Activated CD4-positive, CD25-positive, alpha-beta regulatory T cell (primary cell): ENCODE measurements around the gene SLC16A10.

ENCODE experiments used
- DNase-seq, 4 experiments: peaks; one replicate each; lab custom pipeline; 2025; lab: John Stamatoyannopoulos, UW

SLC16A10 gene

DNA sequence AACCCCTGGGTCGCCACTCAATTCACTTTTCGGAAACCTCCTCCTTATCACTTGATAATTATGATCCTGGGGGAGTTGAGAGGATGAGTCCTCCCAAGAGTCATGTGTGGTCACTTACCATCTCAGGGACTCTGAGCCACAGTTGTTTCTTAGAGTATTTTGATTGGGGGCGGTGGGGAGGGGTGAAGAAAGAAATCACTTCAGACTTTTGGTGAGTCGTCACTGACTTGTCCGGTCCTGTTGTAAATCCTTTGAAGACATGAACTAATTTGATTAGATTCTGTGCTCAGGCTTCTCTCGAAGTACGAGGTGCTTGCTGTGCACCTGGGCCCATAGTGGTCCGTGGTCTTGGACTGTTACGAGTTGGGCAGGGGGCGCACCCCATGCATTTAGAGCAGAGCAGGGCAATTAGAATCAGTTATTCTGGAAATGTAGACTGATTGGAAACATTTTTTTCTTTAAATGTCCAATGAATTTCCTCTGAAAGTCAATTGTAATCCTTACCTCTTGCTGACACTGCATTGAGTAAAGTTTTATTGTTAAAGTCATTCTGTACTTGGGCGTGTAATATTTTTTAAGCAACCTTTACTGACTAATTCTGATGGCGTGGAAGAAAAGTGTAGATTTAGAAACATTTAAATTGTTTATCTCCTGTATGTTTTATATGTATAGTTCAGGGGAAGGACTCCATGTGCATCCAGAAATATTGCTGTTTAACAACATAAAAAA lies 173.4 kb downstream of the SLC16A10 start:
- no peak for DNase-seq

GRCh38 chr6:111263837-111264236 lies 176.5 kb downstream of the SLC16A10 start:
- DNase-seq = no peak

DNA sequence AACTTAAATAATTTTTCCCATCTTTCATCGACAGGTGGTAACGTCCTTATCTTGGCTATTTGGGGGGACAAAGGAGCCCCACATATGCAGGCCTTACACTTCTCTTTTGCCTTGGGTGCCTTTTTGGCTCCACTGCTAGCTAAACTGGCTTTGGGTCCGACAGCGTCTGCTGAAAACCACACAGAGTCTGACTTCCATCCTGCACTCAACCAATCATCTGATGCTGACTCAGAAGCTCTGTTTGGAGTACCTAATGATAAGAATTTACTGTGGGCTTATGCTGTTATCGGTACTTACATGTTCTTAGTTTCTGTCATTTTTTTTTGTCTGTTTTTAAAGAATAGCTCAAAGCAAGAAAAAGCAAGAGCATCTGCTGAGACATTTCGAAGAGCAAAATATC lies 178.5 kb downstream of the SLC16A10 start:
- DNase-seq = no peak

DNA sequence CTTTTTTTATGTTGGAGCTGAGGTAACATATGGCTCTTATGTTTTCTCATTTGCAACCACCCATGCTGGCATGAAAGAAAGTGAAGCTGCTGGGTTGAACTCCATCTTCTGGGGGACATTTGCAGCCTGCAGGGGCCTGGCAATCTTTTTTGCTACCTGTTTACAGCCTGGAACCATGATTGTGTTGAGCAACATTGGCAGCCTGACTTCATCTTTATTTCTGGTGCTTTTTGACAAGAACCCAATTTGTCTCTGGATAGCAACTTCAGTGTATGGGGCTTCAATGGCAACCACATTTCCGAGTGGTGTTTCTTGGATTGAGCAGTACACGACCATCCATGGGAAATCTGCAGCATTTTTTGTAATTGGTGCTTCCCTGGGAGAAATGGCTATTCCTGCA lies 179.0 kb downstream of the SLC16A10 start:
- DNase-seq = no peak

DNA sequence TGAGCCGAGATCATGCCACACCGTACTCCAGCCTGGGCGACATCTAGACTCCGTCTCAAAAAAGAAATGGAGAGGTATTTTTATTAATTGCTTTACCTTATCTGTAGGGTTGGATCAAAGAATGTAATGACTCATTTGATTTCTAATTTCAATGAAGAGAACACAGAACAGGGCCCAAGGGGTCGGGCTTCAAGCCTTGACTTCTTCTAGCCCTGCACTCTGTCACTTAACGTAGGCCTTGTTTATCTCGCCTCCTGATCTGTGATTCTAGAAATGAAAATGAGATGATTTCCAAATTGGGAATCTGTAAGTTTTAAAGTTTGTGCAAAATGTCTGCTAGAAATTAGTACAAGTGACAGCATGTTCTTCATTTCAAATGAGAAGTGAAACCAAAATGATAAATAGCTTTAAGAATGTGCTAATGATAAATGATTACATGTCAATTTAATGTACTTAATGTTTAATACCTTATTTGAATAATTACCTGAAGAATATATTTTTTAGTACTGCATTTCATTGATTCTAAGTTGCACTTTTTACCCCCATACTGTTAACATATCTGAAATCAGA lies 180.5 kb downstream of the SLC16A10 start:
- DNase-seq = no peak

- DNase-seq = no peak
Measured at GRCh38 chr6:111269401-111269970, 182.2 kb downstream of the SLC16A10 start.

GRCh38 chr6:111270121-111270520 lies 182.8 kb downstream of the SLC16A10 start:
- no peak for DNase-seq

- DNase-seq = no peak
Measured at GRCh38 chr6:111274593-111275217, 187.4 kb downstream of the SLC16A10 start.

DNA sequence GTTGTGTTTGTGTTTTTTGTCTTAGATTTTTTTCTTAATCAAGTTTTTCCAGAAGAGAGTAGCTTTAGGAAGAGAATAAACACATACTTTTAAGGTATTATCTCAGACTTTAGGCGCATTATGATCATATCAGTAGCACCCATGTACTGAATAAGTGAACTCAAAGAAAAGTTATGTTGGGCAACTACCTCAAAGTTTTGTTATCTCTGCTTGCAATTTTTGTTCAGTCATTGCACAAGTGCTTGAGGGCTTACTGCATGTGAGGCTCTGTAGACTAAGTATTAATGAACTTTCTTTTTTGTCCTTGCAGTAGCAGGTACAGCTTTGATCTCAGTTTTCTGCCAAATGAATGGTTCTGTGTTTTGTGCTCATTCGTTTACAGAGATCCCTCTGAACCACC lies 189.0 kb downstream of the SLC16A10 start:
- DNase-seq = no peak

DNA sequence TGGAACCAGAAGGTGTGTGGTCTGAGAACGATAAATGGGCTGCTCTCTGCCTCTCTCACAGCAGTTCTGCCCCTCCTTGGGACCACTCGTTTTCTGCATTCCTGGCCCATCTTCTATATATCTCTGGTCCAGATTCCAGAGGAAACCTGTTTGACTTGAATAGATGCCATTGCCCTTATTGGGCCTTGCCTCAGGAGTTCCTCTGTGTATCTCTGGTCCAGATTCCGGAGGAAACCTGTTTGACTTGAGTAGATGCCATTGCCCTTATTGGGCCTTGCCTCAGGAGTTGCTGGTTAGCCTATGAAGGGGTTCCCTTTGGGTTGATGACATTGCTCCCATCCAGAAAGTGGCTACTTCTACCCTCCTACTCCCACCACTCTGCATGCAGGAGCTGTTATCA lies 189.4 kb downstream of the SLC16A10 start:
- no peak for DNase-seq

- DNase-seq = no peak
Measured at GRCh38 chr6:111277819-111278218, 190.5 kb downstream of the SLC16A10 start.

DNA sequence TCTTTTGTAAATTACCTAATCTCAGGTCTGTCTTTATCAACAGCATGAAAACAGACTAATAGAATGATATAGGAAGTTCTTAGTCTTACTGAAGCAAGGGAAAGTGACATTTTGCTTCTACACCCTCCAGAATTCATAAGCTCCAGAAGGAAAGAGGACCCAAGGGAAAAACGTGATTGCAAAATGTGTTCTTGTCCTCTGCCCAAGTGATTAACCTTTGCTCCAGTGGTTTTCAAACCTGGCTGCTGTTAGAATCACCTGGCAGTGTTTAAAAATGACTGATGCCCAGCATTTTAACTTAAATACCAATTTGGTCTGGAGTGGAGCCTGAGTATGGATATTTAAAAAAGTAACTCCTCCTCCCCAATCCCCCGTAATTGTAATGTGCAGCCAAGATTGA lies 191.4 kb downstream of the SLC16A10 start:
- no peak for DNase-seq

GRCh38 chr6:111280445-111280955 lies 193.2 kb downstream of the SLC16A10 start:
- DNase-seq = no peak
